ENCODE data around the gene MAEL.
A peak's percentile ranks its signal among the peaks of the same experiment; 100 is the strongest.

MAEL gene

DNA sequence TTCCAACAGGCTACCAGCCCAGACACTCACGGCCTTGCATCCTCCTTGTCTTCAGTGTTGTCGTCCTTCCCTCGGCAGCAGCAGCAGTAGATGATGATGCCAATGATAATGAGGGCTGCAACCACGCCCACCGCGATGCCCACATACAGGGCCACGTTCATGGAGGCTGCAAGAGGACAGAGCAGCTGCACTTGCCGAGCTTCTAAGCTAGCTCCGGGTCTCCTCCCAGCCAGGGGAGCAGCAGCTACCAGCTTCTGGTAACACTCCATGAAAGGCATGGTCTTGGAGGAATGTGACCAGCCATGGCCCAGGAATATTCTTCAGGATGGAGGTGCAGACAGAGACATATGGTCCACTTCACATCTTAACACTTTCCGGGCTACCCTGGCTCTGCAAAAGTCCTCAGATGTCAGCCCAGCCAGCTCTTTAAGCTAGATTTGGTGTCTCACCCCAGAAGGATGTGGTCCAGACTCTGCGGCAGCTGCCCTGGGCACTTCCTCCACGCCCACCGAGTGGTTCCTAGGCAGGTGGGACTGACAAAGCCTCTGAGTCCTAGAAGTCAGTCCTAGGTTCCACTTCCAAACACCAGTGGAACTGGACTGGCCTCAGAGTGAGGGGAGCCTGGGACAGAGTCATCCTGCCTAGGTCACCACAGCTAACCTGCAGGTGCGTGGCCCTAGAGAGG, 66.0 kb downstream of the MAEL start:
- TF ChIP-seq, protein P1, sequence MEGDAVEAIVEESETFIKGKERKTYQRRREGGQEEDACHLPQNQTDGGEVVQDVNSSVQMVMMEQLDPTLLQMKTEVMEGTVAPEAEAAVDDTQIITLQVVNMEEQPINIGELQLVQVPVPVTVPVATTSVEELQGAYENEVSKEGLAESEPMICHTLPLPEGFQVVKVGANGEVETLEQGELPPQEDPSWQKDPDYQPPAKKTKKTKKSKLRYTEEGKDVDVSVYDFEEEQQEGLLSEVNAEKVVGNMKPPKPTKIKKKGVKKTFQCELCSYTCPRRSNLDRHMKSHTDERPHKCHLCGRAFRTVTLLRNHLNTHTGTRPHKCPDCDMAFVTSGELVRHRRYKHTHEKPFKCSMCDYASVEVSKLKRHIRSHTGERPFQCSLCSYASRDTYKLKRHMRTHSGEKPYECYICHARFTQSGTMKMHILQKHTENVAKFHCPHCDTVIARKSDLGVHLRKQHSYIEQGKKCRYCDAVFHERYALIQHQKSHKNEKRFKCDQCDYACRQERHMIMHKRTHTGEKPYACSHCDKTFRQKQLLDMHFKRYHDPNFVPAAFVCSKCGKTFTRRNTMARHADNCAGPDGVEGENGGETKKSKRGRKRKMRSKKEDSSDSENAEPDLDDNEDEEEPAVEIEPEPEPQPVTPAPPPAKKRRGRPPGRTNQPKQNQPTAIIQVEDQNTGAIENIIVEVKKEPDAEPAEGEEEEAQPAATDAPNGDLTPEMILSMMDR (IDR thresholded peaks at IDR 0.05; ENCODE audit: low read depth, low read length) = no peak
- DNase-seq (ENCODE audit: extremely low read depth, low read depth) = no peak

DNA sequence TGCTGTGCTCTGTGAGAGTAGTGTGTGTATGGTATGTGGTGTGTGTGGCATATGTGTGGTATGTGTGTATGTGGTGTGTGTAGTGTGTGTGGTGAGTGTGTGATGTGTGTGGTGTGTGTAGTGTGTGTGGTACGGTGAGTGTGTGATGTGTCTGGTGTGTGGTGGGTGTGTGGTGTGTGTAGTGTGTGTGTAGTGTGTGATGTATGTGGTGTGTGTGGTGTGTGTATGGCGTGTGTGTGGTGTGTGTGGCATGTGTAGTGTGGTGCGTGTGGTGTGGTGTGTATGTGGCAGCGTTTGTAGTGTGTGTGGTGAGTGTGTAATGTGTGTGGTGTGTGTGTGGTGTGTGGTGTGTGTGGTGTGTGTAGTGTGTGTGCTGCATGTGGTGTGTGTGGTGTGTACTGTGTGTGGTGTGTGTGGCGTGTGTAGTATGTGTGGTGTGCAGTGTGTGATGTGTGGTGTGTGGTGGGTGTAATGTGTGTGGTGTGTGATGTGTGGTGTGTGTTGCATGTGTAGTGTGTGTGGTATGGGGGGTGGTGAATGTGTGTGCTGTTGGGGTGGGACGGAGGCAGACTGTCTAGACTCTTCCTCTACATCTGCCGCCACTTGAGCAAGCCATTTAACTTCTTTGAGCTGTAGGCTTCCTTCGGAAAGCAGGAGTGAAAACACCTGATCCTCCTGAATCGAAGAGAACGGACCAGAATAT, 67.6 kb downstream of the MAEL start:
- TF ChIP-seq, protein P1 (IDR thresholded peaks at IDR 0.05; ENCODE audit: low read depth, low read length) = no peak
- DNase-seq (ENCODE audit: extremely low read depth, low read depth) = no peak

DNA sequence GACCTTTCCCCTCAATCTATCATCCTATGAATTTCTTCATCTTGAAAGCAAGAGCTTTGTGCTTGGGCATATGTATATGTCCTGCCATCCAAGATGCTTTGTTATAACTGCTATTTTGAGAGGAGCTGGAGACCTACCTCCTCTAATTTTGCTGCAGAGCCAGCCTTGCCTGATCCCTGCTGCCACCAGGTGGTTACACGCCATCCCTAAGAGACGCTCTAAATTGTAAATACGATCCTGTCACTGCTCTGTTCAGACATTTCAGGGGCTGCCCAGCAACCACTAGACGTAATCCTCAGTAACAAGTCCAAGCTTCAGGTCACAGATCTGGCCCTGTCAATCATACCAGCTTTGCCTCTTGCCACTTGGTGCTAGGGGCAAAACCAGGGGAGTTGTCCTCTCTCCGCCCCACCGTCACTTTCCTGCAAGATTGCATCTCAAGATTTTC, 68.2 kb downstream of the MAEL start:
- no peak for DNase-seq (ENCODE audit: extremely low read depth, low read depth)
- TF ChIP-seq, protein P1 (IDR thresholded peaks at IDR 0.05; ENCODE audit: low read depth, low read length) = peak; percentile 12

DNA sequence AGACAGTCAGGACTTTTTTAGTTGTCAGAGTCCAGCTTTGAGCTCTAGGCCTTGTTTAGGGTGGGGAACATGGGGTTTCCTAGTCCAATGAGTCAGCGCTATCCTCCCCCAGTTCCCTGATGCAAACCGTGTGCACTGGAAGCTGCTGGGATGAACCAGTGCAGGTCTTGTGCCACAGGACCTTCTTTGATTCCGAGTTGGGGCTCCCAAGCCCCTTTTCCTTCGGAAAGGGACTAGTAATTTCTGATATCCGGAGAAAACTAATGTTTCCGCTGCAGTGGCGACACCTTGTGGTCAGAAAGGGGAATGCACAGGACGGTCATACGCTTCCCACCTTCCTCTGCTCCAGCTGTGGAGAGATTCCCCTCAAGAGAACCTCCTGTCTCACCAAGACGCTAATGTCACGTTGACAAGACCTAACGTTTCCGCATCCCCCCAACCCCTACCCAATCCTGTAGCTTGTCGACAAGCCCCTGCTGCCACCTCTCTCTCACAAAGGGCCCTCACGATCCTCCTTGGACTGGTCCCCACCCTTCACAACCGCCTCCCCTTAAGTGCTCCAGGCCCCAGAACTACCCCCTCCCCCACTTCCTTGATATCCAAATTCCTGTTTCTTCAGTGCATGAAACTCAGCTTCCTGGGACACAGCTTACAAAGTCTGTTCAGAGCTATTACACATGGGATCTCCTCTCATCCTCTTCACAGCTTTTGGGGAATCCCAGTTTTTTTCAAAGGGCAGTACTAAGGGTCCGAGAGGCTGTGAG, 70.1 kb downstream of the MAEL start:
- TF ChIP-seq, protein P1 (IDR thresholded peaks at IDR 0.05; ENCODE audit: low read depth, low read length) = peak; percentile 98
- DNase-seq (ENCODE audit: extremely low read depth, low read depth) = peak; percentile 2

DNA sequence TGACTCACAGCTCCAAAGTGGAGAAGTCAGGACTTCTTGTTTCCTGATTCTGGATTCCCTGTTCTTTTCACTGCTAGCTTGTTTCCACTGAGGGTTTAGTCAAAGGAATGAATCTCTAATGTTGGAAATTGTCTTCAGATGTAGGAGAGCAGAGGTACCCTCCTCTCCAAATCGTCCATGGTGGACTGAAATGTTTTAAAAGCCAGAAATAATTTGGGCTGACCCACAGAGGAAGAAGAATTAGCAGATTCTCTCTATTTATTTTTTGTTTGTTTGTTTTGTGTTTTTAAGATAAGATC, 70.7 kb downstream of the MAEL start:
- no peak for DNase-seq (ENCODE audit: extremely low read depth, low read depth)
- TF ChIP-seq, protein P1 (IDR thresholded peaks at IDR 0.05; ENCODE audit: low read depth, low read length) = no peak

DNA sequence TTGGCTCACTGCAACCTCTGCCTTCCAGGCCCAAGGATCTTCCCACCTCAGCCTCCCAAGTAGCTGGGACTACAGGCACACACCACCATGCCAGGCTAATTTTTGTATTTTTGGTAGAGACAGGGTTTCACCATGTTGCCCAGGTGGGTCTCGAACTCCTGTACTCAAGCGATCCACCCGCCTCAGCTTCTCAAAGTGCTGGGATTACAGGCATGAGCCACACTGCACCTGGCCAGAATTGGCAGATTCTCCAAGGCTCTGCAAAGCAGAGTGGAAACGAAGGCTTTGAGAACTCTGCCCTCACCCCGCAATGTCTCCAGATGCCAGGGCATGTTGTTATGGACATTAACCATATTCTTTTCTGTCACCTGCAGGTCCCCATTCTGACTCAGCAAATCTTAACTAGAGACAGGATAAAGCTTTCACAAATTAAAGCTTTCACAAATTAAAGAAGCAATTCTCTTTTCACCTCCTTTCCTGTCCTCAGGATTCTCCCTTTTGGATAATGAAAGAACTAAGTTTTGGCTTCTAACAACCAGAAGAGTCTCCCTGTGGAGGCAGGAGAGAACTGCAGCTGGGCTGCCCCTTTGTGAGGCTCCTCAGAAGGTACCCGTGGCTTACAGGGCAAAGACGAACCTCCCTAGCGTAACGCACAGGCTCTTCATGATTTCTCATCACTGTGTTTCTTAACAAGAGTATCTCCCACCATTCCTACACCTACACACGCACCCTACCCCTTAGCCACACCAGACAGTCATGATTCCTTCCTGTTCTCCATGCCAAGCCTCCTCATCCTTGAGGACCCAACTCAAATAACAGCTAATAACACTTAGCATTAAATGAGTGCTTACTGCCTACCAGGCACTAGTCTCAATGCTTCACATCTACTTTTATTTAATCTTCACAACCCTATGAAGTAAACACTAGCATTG, 71.3 kb downstream of the MAEL start:
- DNase-seq (ENCODE audit: extremely low read depth, low read depth) = no peak
- TF ChIP-seq, protein P1 (IDR thresholded peaks at IDR 0.05; ENCODE audit: low read depth, low read length) = no peak; the same call in 1 of the 2 replicates

Data from AG09319 (cell line).